Adrenal gland (tissue), 12 donors: ENCODE results near the gene MBNL1. TPM values are rescaled to one million over a fixed set of nuclear protein-coding genes. Genes with fewer than 3 reads are reported as not detected.

Experiments
- DNase-seq, 7 donors: peaks; one replicate each; pipeline ENCODE4 v3.0.0-alpha.2; 2019 to 2020
- H3K27ac ChIP-seq, 5 donors: fragments of 200-600 bp; sonication (generic) in 4 of 5; 1 replicate in 3 of 5; 2 replicates in 2 of 5; pipeline versions ENCODE4 v1.5.1 to v1.8.0; 2016 to 2020; ENCODE audit warnings: mild to moderate bottlenecking in 1 of 5
- H3K27me3 ChIP-seq: fragments of 200-600 bp; 2 replicates; pipeline ENCODE4 v1.8.0; 2021
- H3K36me3 ChIP-seq, 2 donors: fragments of 200-600 bp; replicated peaks in 1 of 2; 1 replicate in 1 of 2; 2 replicates in 1 of 2; pipeline versions ENCODE4 v1.5.1 to v1.8.0; 2018 to 2022
- H3K4me1 ChIP-seq, 2 donors: fragments of 200-600 bp; replicated peaks in 1 of 2; 1 replicate in 1 of 2; 2 replicates in 1 of 2; pipeline versions ENCODE4 v1.5.1 to v1.8.0; 2018 to 2021
- H3K4me3 ChIP-seq, 4 donors: fragments of 200-600 bp; sonication (generic) in 3 of 4; one replicate each; pipeline ENCODE4 v1.5.1; 2016 to 2018
- H3K9me3 ChIP-seq, 3 donors: fragments of 200-600 bp; sonication (generic) in 1 of 3; replicated peaks in 1 of 3; 1 replicate in 2 of 3; 2 replicates in 1 of 3; pipeline versions ENCODE4 v1.5.1 to v1.8.0; 2016 to 2021
- CTCF ChIP-seq, 6 experiments: fragments of 450-650 bp in 4 of 6; fragments of 200-600 bp in 2 of 6; sonication (generic) in 1 of 6; IDR thresholded peaks; 1 replicate in 5 of 6; 2 replicates in 1 of 6; pipeline versions ENCODE4 v1.5.1 to v1.8.0; 2016 to 2021; ENCODE audit warnings: antibody characterized with exemption in 6 of 6, mild to moderate bottlenecking in 2 of 6, moderate library complexity in 1 of 6
- POLR2A ChIP-seq, 2 donors: fragments of 450-650 bp; IDR thresholded peaks; one replicate each; pipeline ENCODE4 v1.6.1; 2017; ENCODE audit warnings: antibody characterized with exemption in 2 of 2, mild to moderate bottlenecking in 2 of 2, moderate library complexity in 1 of 2
- WGBS, 4 donors: extraction: QIAGEN DNeasy Blood & Tissue Kit in 2 of 4; methylation state at CpG; one replicate each; pipeline versions ENCODE4 v1.1.5 to v1.1.7; 2013 to 2017; 5-methylcytosine and 5-hydroxymethylcytosine counted together
- intact Hi-C, 2 donors: fragments of 100-400 bp; cut with DNase I; formaldehyde crosslinking; loops; one replicate each; pipeline versions ENCODE4 v1.14.1 to v1.15.0; 2022 to 2023
- polyA plus RNA-seq, 3 donors: library from polyadenylated mRNA; stranded (reverse); fragments of 200-250 nt in 2 of 3; fragments of 350-450 nt in 1 of 3; fragmentation: Illumina TruSeq in 1 of 3; extraction: RNeasy Lipid Tissue Mini Kit (QIAGEN cat#74804) in 1 of 3; gene quantifications; one replicate each; pipeline ENCODE4 v1.2.3, GENCODE V29; 2013 to 2014
- total RNA-seq, 9 donors: library from RNA; depleted of rRNA in 4 of 9; stranded (reverse); fragments of >200 nt in 4 of 9; fragments of 120-200 nt in 1 of 9; fragmentation: NEBNext Ultra II Directional in 1 of 9; extraction: Animal tissue kit (Norgen Biotek cat#: 25700) in 1 of 9; gene quantifications; one replicate each; pipeline versions ENCODE4 v1.1.0 to v1.2.4, GENCODE V29; 2013 to 2023
- donor health status: healthy with polysubstance abuse.
- donor health status: Bipolar disorder and iron deficiency.
- donor health status: DM: yes; HTN: yes; CAD: no.
- donor health status: DM: no; HTN: no; CAD: no.
- donor health status: DM: no; HTN: no; CAD: no.
- donor health status: DM: yes; HTN: yes; CAD: no.

Gene MBNL1
- total and polyA plus RNA-seq, 12 donors: 30.6 to 252 (median 122) TPM

- no peaks in the 10 kb centered on the region for H3K27me3 ChIP-seq
- DNase-seq: no peak
- peaks cover 6 to 15% of the 10 kb centered on the region in 2 donors for H3K4me1 ChIP-seq
- H3K27ac ChIP-seq: no peak overlapping the region
- peaks cover 0 to 18% of the 10 kb centered on the region in 2 donors for H3K36me3 ChIP-seq
- TF ChIP-seq CTCF (IDR thresholded peaks at IDR 0.05) (no peak), POLR2A (IDR thresholded peaks at IDR 0.05) (no peak)
- H3K9me3 ChIP-seq: peaks cover 0 to 4% (median 0%) of the 10 kb centered on the region in 3 donors
- H3K4me3 ChIP-seq: no peak overlapping the region
- WGBS, 4 donors: 74 to 85% (median 78%) methylated on average over 5 of the region's 5 CpGs
- intact Hi-C loops: no loop called here
Observed at GRCh38 chr3:152458376-152459117, 189.8 kb downstream of the MBNL1 start.

GRCh38 chr3:152459118-152459515 is 190.4 kb downstream of the MBNL1 start:
- H3K27ac ChIP-seq: no peak overlapping the region
- intact Hi-C loops: no loop called here
- H3K36me3 ChIP-seq: peaks cover 0 to 20% of the 10 kb centered on the region in 2 donors
- H3K9me3 ChIP-seq: peaks cover 0 to 4% (median 0%) of the 10 kb centered on the region in 3 donors
- H3K4me3 ChIP-seq: no peak overlapping the region
- 95 to 99% (median 96%) methylated on average over 2 of the region's 2 CpGs for WGBS, 4 donors
- H3K27me3 ChIP-seq: no peaks in the 10 kb centered on the region
- no peak for DNase-seq
- TF ChIP-seq POLR2A (IDR thresholded peaks at IDR 0.05): no peak
- no peak for TF ChIP-seq CTCF (IDR thresholded peaks at IDR 0.05)
- peaks cover 6 to 21% of the 10 kb centered on the region in 2 donors for H3K4me1 ChIP-seq

GRCh38 chr3:152459572-152459971 is 190.8 kb downstream of the MBNL1 start:
- intact Hi-C loops: no loop called here
- Histone ChIP-seq H3K27me3 (no peaks in the 10 kb centered on the region), H3K4me1 (peaks cover 6 to 21% of the 10 kb centered on the region in 2 donors), H3K27ac (no peak overlapping the region), H3K36me3 (peaks cover 0 to 20% of the 10 kb centered on the region in 2 donors), H3K4me3 (no peak overlapping the region), H3K9me3 (peaks cover 0 to 4% (median 0%) of the 10 kb centered on the region in 3 donors)
- WGBS, 4 donors: 95 to 97% (median 96%) methylated on average over 2 of the region's 2 CpGs
- DNase-seq: no peak
- no peak for TF ChIP-seq POLR2A (IDR thresholded peaks at IDR 0.05)
- TF ChIP-seq CTCF (IDR thresholded peaks at IDR 0.05): no peak

- Histone ChIP-seq H3K27me3 (no peaks in the 10 kb centered on the region), H3K4me1 (peaks cover 6 to 21% of the 10 kb centered on the region in 2 donors), H3K4me3 (no peak overlapping the region), H3K36me3 (peaks cover 0 to 25% of the 10 kb centered on the region in 2 donors), H3K27ac (no peak overlapping the region), H3K9me3 (peaks cover 0 to 4% (median 0%) of the 10 kb centered on the region in 3 donors)
- WGBS, 4 donors: 58 to 67% (median 62%) methylated on average over 3 of the region's 3 CpGs
- no peak for DNase-seq
- TF ChIP-seq POLR2A (IDR thresholded peaks at IDR 0.05) (no peak), CTCF (IDR thresholded peaks at IDR 0.05) (no peak)
- intact Hi-C loops: no loop called here
Observed at GRCh38 chr3:152460936-152461335, 192.2 kb downstream of the MBNL1 start.
